GM18873 (cell line): ENCODE measurements around the gene KLK5.

Experiments used
- ATAC-seq: cut with Tn5 transposase; IDR thresholded peaks from one replicate; pipeline ENCODE4 v1.9.1; 2021; ENCODE audit warnings: mild to moderate bottlenecking, moderate library complexity, moderate number of reproducible peaks; ENCODE audit not compliant: unreplicated experiment, low FRiP score

KLK5 gene

GRCh38 chr19:50925734-50926133, 27.1 kb downstream of the KLK5 start:
- ATAC-seq = no peak

- ATAC-seq = no peak
Observed at GRCh38 chr19:50924586-50924985, 28.3 kb downstream of the KLK5 start.

GRCh38 chr19:50922317-50922853, 30.5 kb downstream of the KLK5 start:
- no peak for ATAC-seq

GRCh38 chr19:50921426-50922316, 31.2 kb downstream of the KLK5 start:
- no peak for ATAC-seq

- no peak for ATAC-seq
Observed at GRCh38 chr19:50916069-50916468, 36.8 kb downstream of the KLK5 start.

- ATAC-seq = no peak
Observed at GRCh38 chr19:50912727-50913716, 39.8 kb downstream of the KLK5 start.

- ATAC-seq = no peak
Observed at GRCh38 chr19:50912102-50912599, 40.7 kb downstream of the KLK5 start.

- no peak for ATAC-seq
Observed at GRCh38 chr19:50911206-50912101, 41.4 kb downstream of the KLK5 start, which contains the start of gene KLK4. Gene KLK4 (minus strand): TSS chr19:50911395. CDS start chr19:50910738, 657 bp downstream.

- ATAC-seq = no peak
Observed at GRCh38 chr19:50910722-50911121, 42.1 kb downstream of the KLK5 start.

GRCh38 chr19:50909240-50910070, 43.4 kb downstream of the KLK5 start:
- ATAC-seq = no peak

GRCh38 chr19:50908336-50908735, 44.5 kb downstream of the KLK5 start:
- no peak for ATAC-seq

- ATAC-seq = no peak
Observed at GRCh38 chr19:50906217-50906616, 46.6 kb downstream of the KLK5 start.

GRCh38 chr19:50902640-50903039, 50.2 kb downstream of the KLK5 start:
- ATAC-seq = no peak

GRCh38 chr19:50899569-50899968, 53.3 kb downstream of the KLK5 start:
- ATAC-seq = no peak

GRCh38 chr19:50898018-50898417, 54.8 kb downstream of the KLK5 start:
- ATAC-seq = no peak

GRCh38 chr19:50897612-50898011, 55.2 kb downstream of the KLK5 start:
- no peak for ATAC-seq

- ATAC-seq = no peak
Observed at GRCh38 chr19:50897191-50897607, 55.6 kb downstream of the KLK5 start.

GRCh38 chr19:50896591-50897190, 56.1 kb downstream of the KLK5 start:
- peak; percentile 71 for ATAC-seq
